Panc1 (cell line): ENCODE measurements around the gene FBN1.

ENCODE experiments used
- CTCF ChIP-seq: fragments of 450-650 bp; IDR thresholded peaks from 2 replicates; pipeline ENCODE4 v1.5.1; 2017; ENCODE audit warnings: mild to moderate bottlenecking
- POLR2AphosphoS5 ChIP-seq: IDR thresholded peaks from 2 replicates; pipeline ENCODE4 v1.6.1; 2012; ENCODE audit warnings: mild to moderate bottlenecking, low read depth, low read length, moderate library complexity
- SIN3A ChIP-seq: IDR thresholded peaks from 2 replicates; pipeline ENCODE4 v1.6.1; 2012; ENCODE audit warnings: low read depth, mild to moderate bottlenecking, low read length, moderate library complexity, borderline replicate concordance; ENCODE audit not compliant: insufficient read depth
- TCF7L2 ChIP-seq: IDR thresholded peaks from 2 replicates; pipeline ENCODE4 v1.6.1; 2011; ENCODE audit warnings: mild to moderate bottlenecking, low read depth, low read length, inconsistent platforms

- TF ChIP-seq CTCF = no peak
- no peak for TF ChIP-seq SIN3A
- TF ChIP-seq POLR2AphosphoS5 = no peak
- no peak for TF ChIP-seq TCF7L2
These were observed 220.5 kb downstream of the FBN1 start for GRCh38 chr15:48425051-48425450.
